ENCODE measurements around the gene WDR88.

GRCh38 chr19:33174186-33174585, 42.3 kb downstream of the WDR88 start:
- TF ChIP-seq POLR2AphosphoS5 (IDR thresholded peaks at IDR 0.05; ENCODE audit: low read depth, low read length) (no peak), POLR2A (IDR thresholded peaks at IDR 0.05; ENCODE audit: low read depth, low read length) (no peak), SPI1 (IDR thresholded peaks at IDR 0.05; ENCODE audit: low read depth, low read length) (no peak), TAF1 (IDR thresholded peaks at IDR 0.05; ENCODE audit: low read depth, low read length) (no peak), PAX5 (IDR thresholded peaks at IDR 0.05; ENCODE audit: insufficient read depth, low read length, severe bottlenecking) (no peak), POU2F2 (IDR thresholded peaks at IDR 0.05; ENCODE audit: low read depth, low read length) (no peak)

All from GM12891 (cell line).